ENCODE measurements around the gene AURKB. TPM values are rescaled to one million over a fixed set of nuclear protein-coding genes. Genes with fewer than 3 reads are reported as not detected.

AURKB gene
- total RNA-seq, 1 donor from 2014 or later: 136 TPM

DNA sequence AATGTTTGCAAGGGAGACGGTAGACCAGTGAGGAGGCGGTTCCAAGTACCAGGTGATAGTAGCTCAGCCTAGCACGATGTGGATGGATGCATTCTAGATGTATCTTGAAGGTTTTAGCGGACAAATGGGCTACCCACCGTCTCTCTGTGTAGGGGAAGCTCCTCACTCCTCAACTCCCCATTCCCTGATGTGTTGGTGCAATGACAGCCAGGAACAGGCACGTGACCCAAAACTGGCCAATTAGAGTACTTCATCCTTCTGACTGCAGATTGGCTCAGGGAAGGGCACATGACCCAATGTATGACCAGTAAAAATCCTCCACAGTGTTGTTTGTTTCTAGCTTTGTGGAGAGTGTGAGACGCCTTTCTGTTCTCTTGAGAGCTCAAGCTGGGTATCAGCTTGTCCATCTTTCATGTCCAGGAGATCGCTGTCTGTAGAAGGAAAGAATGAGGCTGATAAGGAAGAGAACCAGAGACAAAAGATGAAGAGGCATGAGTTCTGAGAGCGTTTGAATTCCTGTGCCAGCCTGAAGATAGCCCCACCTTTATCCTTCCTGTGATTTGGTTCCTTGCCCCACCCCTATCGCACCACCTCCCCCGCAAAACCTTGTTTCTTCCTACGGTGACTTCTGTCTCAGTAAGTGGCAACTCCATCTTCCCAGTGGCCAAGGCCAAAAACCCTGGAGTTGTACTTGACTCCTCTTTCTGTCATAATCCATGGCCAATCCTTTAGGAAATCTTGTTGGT is 18.1 kb downstream of the AURKB start:
- H3K4me3 ChIP-seq (ENCODE audit: low read depth, low read length): peak overlapping the region; percentile 47
- no peak for TF ChIP-seq CTCF (conservative IDR thresholded peaks at IDR 0.05; ENCODE audit: low read depth, low read length)
- no peak for DNase-seq (ENCODE audit: low read depth)

DNA sequence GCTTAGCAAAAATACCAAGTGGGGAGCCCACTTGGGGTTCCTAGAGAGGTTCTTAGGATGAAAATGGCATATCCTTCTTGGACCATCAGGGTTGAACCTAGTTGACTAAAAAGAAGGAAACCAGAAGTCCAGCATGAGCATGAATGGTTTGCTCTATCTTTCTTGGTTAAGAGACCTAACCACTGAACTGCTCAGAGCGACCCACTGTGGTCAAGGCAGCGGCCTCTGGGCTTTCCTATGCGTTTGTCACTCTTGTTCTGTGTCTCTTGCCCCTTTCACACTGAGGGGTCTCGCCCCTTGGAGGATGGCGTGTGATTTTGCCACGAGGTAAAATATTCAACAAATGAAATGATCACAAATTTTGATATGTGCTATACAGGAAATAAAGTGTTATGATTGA is 19.9 kb downstream of the AURKB start:
- no peak for DNase-seq (ENCODE audit: low read depth)
- no peak for TF ChIP-seq CTCF (conservative IDR thresholded peaks at IDR 0.05; ENCODE audit: low read depth, low read length)
- peak overlapping the region; percentile 89 for H3K4me3 ChIP-seq (ENCODE audit: low read depth, low read length)

- H3K4me3 ChIP-seq (ENCODE audit: low read depth, low read length): peak within 1 kb of the TSS; percentile 89
- DNase-seq (ENCODE audit: low read depth): no peak
- no peak for TF ChIP-seq CTCF (conservative IDR thresholded peaks at IDR 0.05; ENCODE audit: low read depth, low read length)
Observed at GRCh38 chr17:8189711-8190477, 20.5 kb downstream of the AURKB start, which contains the start of gene BORCS6. BORCS6 (minus strand) TSS chr17:8190180; CDS start chr17:8190140, 40 bp downstream.

DNA sequence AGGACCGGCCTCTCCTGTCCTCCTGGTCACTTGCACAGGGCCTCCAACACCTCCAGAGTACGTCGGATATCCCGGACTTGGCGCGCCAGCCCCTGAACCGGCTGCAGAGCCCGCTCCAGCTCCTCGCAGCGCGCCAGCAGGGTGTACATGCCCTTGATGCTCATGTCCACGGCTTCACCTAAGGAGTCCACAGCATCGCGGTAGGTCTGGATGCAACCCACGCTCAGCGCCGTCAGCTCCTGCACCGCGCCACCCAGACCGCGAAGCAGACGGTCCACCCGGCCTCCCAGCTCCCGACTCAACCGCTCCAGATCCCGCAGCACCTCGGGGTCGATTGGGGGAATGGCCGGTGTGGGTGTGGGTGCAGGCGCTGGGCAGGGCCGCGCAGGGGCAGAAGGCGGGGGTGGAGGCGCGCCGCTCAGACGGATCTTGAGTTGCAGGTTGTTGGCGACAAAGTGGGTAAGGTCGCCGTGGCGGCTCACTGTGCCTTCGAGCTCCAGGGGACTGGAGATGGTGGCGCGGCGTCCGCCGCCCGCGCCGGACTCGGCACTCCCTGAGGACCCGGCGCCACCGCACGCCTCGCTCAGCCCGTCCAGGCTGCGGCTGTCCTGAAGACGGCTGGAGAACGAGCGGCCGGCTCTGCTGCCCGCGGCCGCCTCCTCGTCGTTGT is 21.2 kb downstream of the AURKB start:
- DNase-seq (ENCODE audit: low read depth): no peak
- no peak for TF ChIP-seq CTCF (conservative IDR thresholded peaks at IDR 0.05; ENCODE audit: low read depth, low read length)
- peak overlapping the region; percentile 89 for H3K4me3 ChIP-seq (ENCODE audit: low read depth, low read length)

GRCh38 chr17:8188263-8188839 is 22.0 kb downstream of the AURKB start:
- no peak for TF ChIP-seq CTCF (conservative IDR thresholded peaks at IDR 0.05; ENCODE audit: low read depth, low read length)
- H3K4me3 ChIP-seq (ENCODE audit: low read depth, low read length): peak overlapping the region; percentile 89
- DNase-seq (ENCODE audit: low read depth): no peak

- TF ChIP-seq CTCF (conservative IDR thresholded peaks at IDR 0.05; ENCODE audit: low read depth, low read length): no peak
- DNase-seq (ENCODE audit: low read depth): peak; percentile 92
- peak overlapping the region; percentile 96 for H3K4me3 ChIP-seq (ENCODE audit: low read depth, low read length)
Observed at GRCh38 chr17:8187517-8188262, 22.7 kb downstream of the AURKB start.
